Panc1 (cell line): ENCODE data around the gene ABCG1.

Source experiments
- CTCF ChIP-seq: fragments of 450-650 bp; IDR thresholded peaks from 2 replicates; pipeline ENCODE4 v1.5.1; 2017; ENCODE audit warnings: mild to moderate bottlenecking
- TCF7L2 ChIP-seq: IDR thresholded peaks from 2 replicates; pipeline ENCODE4 v1.6.1; 2011; ENCODE audit warnings: mild to moderate bottlenecking, low read depth, low read length, inconsistent platforms

GRCh38 chr21:42195378-42196031 lies 23.4 kb upstream of the ABCG1 start:
- no peak for TF ChIP-seq CTCF
- TF ChIP-seq TCF7L2 = no peak
